ENCODE measurements around the gene KLF6.
A peak's percentile ranks its signal among the peaks of the same experiment; 100 is the strongest.

The KLF6 gene

GRCh38 chr10:3787016-3787400 is 2.0 kb upstream of the KLF6 start:
- DNase-seq = no peak

- DNase-seq = peak in 6 of 14 donors; percentile 28 to 43 (median 38)
These were observed 1.4 kb upstream of the KLF6 start for GRCh38 chr10:3786295-3787015.

GRCh38 chr10:3785851-3786271 is 852 bp upstream of the KLF6 start:
- peak in 6 of 14 donors; percentile 39 to 76 (median 70) for DNase-seq

GRCh38 chr10:3785251-3785850 is 342 bp upstream of the KLF6 start:
- DNase-seq = peak; percentile 88 to 99 (median 97)

- peak in 9 of 14 donors; percentile 49 to 69 (median 58) for DNase-seq
These were observed 1.2 kb downstream of the KLF6 start for GRCh38 chr10:3783682-3784432.

- DNase-seq = peak in 7 of 14 donors; percentile 59 to 77 (median 69)
These were observed 1.7 kb downstream of the KLF6 start for GRCh38 chr10:3783316-3783681.

GRCh38 chr10:3782451-3783315 is 2.3 kb downstream of the KLF6 start:
- DNase-seq = peak in 12 of 14 donors; percentile 47 to 79 (median 70)

- DNase-seq = peak in 2 of 14 donors; percentile 44 to 46
These were observed 2.9 kb downstream of the KLF6 start for GRCh38 chr10:3782146-3782450.

GRCh38 chr10:3781468-3782145 is 3.4 kb downstream of the KLF6 start:
- peak in 4 of 14 donors; percentile 23 to 52 (median 36) for DNase-seq

GRCh38 chr10:3780771-3781467 is 4.1 kb downstream of the KLF6 start:
- DNase-seq = no peak

- peak in 2 of 14 donors; percentile 26 to 32 for DNase-seq
These were observed 4.8 kb downstream of the KLF6 start for GRCh38 chr10:3780021-3780770.

GRCh38 chr10:3779158-3779741 is 5.8 kb downstream of the KLF6 start:
- DNase-seq = no peak

GRCh38 chr10:3778692-3779157 is 6.3 kb downstream of the KLF6 start:
- peak in 1 of 14 donors; percentile 36 for DNase-seq

GRCh38 chr10:3777981-3778691 is 6.9 kb downstream of the KLF6 start:
- no peak for DNase-seq

- DNase-seq = peak in 1 of 14 donors; percentile 29
These were observed 8.0 kb downstream of the KLF6 start for GRCh38 chr10:3776796-3777571.

- DNase-seq = peak in 2 of 14 donors; percentile 9 to 11
These were observed 9.1 kb downstream of the KLF6 start for GRCh38 chr10:3775696-3776551.
